ENCODE data around the gene PJVK.

GRCh38 chr2:178428396-178428806 is 22.8 kb upstream of the PJVK start:
- no peak for TF ChIP-seq CTCF (IDR thresholded peaks at IDR 0.05)
- TF ChIP-seq ZFX (IDR thresholded peaks at IDR 0.05; ENCODE audit: borderline replicate concordance), result no peak

Measured in 22Rv1 (cell line).